ENCODE measurements around the gene GPC3. TPM values are rescaled to one million over a fixed set of nuclear protein-coding genes. Genes with fewer than 3 reads are reported as not detected.

Gene GPC3
- total RNA-seq, 1 experiment from 2014 or later = 0.98 TPM

GRCh38 chrX:133549295-133549933, 436.0 kb downstream of the GPC3 start:
- Histone ChIP-seq H3K9me2 (ENCODE audit: insufficient read depth) (no peaks in the 10 kb centered on the region), H3K4me2 (ENCODE audit: low read length) (no peak overlapping the region), H3K36me3 (ENCODE audit: control insufficient read depth in 1 of 2, insufficient read depth in 2 of 2, low read length in 2 of 2) (no peaks in the 10 kb centered on the region), H3K27me3 (ENCODE audit: insufficient read depth, low read length) (no peaks in the 10 kb centered on the region), H3K4me3 (replicated peaks in 1 of 2; ENCODE audit: low read depth in 1 of 2, low read length in 2 of 2) (no peak overlapping the region), H4K20me1 (ENCODE audit: insufficient read depth) (no peaks in the 10 kb centered on the region), H3K9me3 (ENCODE audit: control insufficient read depth in 1 of 2, insufficient read depth in 1 of 2, low read depth in 1 of 2, low read length in 2 of 2) (no peaks in the 10 kb centered on the region), H3K9ac (ENCODE audit: low read length) (no peak overlapping the region), H3K27ac (ENCODE audit: low read depth, low read length) (no peak overlapping the region), H3K79me2 (ENCODE audit: insufficient read depth, low read length) (no peaks in the 10 kb centered on the region), H2AFZ (ENCODE audit: low read depth, low read length, poor library complexity, severe bottlenecking) (no peak overlapping the region), H3K4me1 (ENCODE audit: control insufficient read depth in 1 of 2, insufficient read depth in 2 of 2, low read length in 2 of 2) (peaks cover under 1 to 4% of the 10 kb centered on the region in 2 experiments; a peak in 3 of 4 replicates)
- BruUV-seq (replicated peaks) = no TSS peak
- ChIA-PET CTCF (no interaction called here), POLR2A (no interaction called here), RAD21 (ENCODE audit: low non-redundant PET in 1 of 2, low total read pairs in 2 of 2, uncharacterized antibody in 2 of 2, unreplicated experiment in 2 of 2) (no interaction called here)
- DNase-seq (ENCODE audit: low read depth, low spot score) (no peak), ATAC-seq (no peak)
- intact Hi-C loops (cut with micrococcal nuclease) = no loop called here
- no peak for TF ChIP-seq POLR2AphosphoS5 (IDR thresholded peaks at IDR 0.05; ENCODE audit: low read depth, low read length)
- no peak for TF ChIP-seq ZFX (IDR thresholded peaks at IDR 0.05)
- TF ChIP-seq EZH2 (IDR thresholded peaks at IDR 0.05) = no peak
- no peak for TF ChIP-seq CBX3 (IDR thresholded peaks at IDR 0.05; ENCODE audit: low read depth)
- TF ChIP-seq RAD21 (IDR thresholded peaks at IDR 0.05; ENCODE audit: low read depth) = no peak
- TF ChIP-seq EGR1 (IDR thresholded peaks at IDR 0.05; ENCODE audit: low read depth) = no peak
- TF ChIP-seq FOSL1 (IDR thresholded peaks at IDR 0.05; ENCODE audit: low read depth) = no peak
- TF ChIP-seq ELF1 (IDR thresholded peaks at IDR 0.05; ENCODE audit: borderline replicate concordance, low read depth) = no peak
- TF ChIP-seq SIN3A (IDR thresholded peaks at IDR 0.05; ENCODE audit: low read depth) = no peak
- no peak for TF ChIP-seq YY1 (IDR thresholded peaks at IDR 0.05; ENCODE audit: extremely low read depth, insufficient replicate concordance, low read depth, low read length)
- no peak for TF ChIP-seq SRF (IDR thresholded peaks at IDR 0.05; ENCODE audit: low read depth)
- no peak for TF ChIP-seq TCF7L2 (IDR thresholded peaks at IDR 0.05; ENCODE audit: borderline replicate concordance, extremely low read depth, insufficient read depth, insufficient read length)
- TF ChIP-seq POLR2A (IDR thresholded peaks at IDR 0.05; ENCODE audit: borderline replicate concordance, extremely low read depth, insufficient read depth, insufficient read length) = no peak
- no peak for TF ChIP-seq REST (IDR thresholded peaks at IDR 0.05; ENCODE audit: low read depth)
- TF ChIP-seq MAX (IDR thresholded peaks at IDR 0.05) = no peak
